Measurements from ENCODE around the gene MCM10. TPM values are rescaled to one million over a fixed set of nuclear protein-coding genes. Genes with fewer than 3 reads are reported as not detected.

Gene MCM10
- total RNA-seq, 4 donors from 2014 or later: 2.3 to 9.2 (median 4.0) TPM

DNA sequence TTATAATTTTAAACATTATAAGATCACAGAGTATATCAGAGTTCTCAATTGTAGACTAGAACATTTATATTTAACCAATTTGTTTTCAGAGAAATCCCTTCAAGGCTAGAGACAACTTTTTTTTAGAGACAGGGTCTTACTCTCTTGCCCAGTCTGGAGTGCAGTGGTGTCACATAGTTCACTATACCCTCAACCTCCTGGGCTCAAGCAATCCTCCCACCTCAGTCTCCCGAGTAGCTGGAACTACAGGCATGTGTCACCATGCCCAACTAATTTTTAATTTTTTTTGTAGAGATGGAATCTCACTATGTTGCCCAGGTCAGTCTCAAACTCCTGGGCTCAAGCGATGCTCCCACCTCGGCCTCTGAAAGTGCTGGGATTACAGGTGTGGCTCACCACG lies 57.5 kb downstream of the MCM10 start:
- Histone ChIP-seq H3K4me3 (no peak overlapping the region), H3K36me3 (no peaks in the 10 kb centered on the region), H3K27me3 (no peaks in the 10 kb centered on the region), H3K4me1 (peaks cover 0 to 5% (median 0%) of the 10 kb centered on the region in 3 donors), H3K9me3 (no peaks in the 10 kb centered on the region), H3K27ac (no peak overlapping the region)
- TF ChIP-seq, protein P1, sequence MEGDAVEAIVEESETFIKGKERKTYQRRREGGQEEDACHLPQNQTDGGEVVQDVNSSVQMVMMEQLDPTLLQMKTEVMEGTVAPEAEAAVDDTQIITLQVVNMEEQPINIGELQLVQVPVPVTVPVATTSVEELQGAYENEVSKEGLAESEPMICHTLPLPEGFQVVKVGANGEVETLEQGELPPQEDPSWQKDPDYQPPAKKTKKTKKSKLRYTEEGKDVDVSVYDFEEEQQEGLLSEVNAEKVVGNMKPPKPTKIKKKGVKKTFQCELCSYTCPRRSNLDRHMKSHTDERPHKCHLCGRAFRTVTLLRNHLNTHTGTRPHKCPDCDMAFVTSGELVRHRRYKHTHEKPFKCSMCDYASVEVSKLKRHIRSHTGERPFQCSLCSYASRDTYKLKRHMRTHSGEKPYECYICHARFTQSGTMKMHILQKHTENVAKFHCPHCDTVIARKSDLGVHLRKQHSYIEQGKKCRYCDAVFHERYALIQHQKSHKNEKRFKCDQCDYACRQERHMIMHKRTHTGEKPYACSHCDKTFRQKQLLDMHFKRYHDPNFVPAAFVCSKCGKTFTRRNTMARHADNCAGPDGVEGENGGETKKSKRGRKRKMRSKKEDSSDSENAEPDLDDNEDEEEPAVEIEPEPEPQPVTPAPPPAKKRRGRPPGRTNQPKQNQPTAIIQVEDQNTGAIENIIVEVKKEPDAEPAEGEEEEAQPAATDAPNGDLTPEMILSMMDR (IDR thresholded peaks at IDR 0.05): no peak
- TF ChIP-seq POLR2A (IDR thresholded peaks at IDR 0.05): no peak
- no peak for DNase-seq
- 88 to 94% methylated on average over 4 of the region's 4 CpGs for WGBS, 2 donors
- intact Hi-C loops (cut with DNase I): no loop called here

DNA sequence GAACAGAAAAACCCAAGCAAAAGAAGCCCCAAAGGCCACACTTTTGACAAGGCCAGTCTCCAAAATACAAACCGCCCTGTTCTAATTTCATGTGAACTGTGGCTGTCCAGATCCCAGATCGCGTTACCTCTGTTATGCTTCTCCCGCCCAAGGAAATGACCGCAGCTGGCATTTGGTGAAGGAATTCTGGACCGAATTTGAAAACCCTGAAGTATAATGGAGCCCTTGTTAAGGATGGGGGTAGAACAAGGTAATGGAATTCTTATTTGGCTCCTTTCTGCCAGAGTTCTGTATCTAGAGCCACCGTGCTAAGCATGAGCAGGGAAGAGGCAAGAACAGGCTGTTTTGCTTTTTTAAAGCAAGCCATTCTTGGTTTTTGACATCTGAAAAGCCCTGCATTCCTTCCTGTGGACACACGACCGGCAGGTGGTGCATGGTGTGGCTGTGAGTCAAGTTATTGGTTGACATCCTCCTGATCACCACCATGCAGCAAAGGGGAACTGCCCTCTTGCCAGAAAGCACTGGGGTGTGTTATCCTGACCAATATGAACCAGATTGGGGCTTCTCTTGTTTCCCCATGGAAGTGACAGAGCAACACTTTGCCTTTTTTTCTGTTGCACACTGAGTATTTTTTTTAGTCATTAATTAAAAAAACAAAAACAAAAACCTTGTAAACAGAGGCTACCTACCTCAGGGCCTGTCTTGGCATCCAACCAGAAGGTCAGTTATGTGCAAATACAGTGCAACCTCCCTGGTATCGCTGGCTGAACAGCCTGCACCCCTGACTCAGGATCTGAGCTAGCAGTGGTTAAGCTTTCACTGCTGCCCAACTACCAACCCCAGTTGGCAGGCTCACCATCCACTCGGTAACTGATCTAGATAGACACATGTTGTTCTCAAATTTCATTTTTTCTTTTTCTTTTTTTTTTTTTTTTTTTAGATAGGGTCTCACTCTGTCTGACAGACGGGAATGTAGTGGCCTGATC lies 58.6 kb downstream of the MCM10 start:
- H3K27ac ChIP-seq: no peak overlapping the region
- no peak for DNase-seq
- H3K9me3 ChIP-seq: no peaks in the 10 kb centered on the region
- no peak overlapping the region for H3K4me3 ChIP-seq
- H3K4me1 ChIP-seq: peaks cover 0 to 5% (median 0%) of the 10 kb centered on the region in 3 donors
- no peaks in the 10 kb centered on the region for H3K36me3 ChIP-seq
- WGBS, 2 donors: 68 to 75% methylated on average over 12 of the region's 12 CpGs
- H3K27me3 ChIP-seq: no peaks in the 10 kb centered on the region
- intact Hi-C loops (cut with DNase I): no loop called here
- TF ChIP-seq, protein P1 (IDR thresholded peaks at IDR 0.05): peak in 1 of 6 experiments; percentile 4
- no peak for TF ChIP-seq POLR2A (IDR thresholded peaks at IDR 0.05)

- H3K27ac ChIP-seq: no peak overlapping the region
- DNase-seq: no peak
- no peaks in the 10 kb centered on the region for H3K36me3 ChIP-seq
- WGBS, 2 donors: 43 to 62% methylated on average over 8 of the region's 8 CpGs
- H3K9me3 ChIP-seq: no peaks in the 10 kb centered on the region
- TF ChIP-seq POLR2A (IDR thresholded peaks at IDR 0.05): no peak
- TF ChIP-seq, protein P1 (IDR thresholded peaks at IDR 0.05): no peak
- intact Hi-C loops (cut with DNase I): no loop called here
- H3K27me3 ChIP-seq: no peaks in the 10 kb centered on the region
- H3K4me1 ChIP-seq: peaks cover 0 to 5% (median 0%) of the 10 kb centered on the region in 3 donors
- H3K4me3 ChIP-seq: no peak overlapping the region
Measured at GRCh38 chr10:13221572-13221971, 60.2 kb downstream of the MCM10 start.

- Histone ChIP-seq H3K27ac (no peak overlapping the region), H3K9me3 (no peaks in the 10 kb centered on the region), H3K4me1 (peaks cover 0 to 5% (median 0%) of the 10 kb centered on the region in 3 donors), H3K27me3 (no peaks in the 10 kb centered on the region), H3K36me3 (no peaks in the 10 kb centered on the region), H3K4me3 (no peak overlapping the region)
- TF ChIP-seq POLR2A (IDR thresholded peaks at IDR 0.05): no peak
- TF ChIP-seq, protein P1 (IDR thresholded peaks at IDR 0.05): no peak
- intact Hi-C loops (cut with DNase I): no loop called here
- no peak for DNase-seq
- 81 to 85% methylated on average over 3 to 5 of the region's 6 CpGs for WGBS, 2 donors
Measured at GRCh38 chr10:13222151-13222550, 60.8 kb downstream of the MCM10 start.

DNA sequence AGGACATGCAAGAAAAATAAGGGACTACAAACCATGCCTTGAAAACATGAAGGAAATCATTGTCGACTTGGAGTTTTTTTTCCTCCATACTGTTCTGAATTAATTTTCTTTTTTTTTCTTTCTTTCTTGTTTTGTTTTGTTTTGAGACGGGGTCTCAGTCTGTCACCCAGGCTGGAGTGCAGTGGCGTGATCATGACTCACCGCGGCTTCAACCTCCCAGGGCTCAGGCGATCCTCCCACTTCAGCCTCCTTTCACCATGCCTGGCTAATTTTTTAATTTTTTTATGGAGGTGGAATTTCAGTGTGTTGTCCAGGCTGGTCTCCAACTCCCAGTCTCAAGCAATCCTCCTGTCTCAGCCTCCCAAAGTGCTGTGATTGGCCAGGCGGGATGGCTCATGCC lies 61.2 kb downstream of the MCM10 start:
- Histone ChIP-seq H3K4me1 (peaks cover 0 to 5% (median 0%) of the 10 kb centered on the region in 3 donors), H3K9me3 (no peaks in the 10 kb centered on the region), H3K27me3 (no peaks in the 10 kb centered on the region), H3K27ac (no peak overlapping the region), H3K36me3 (no peaks in the 10 kb centered on the region), H3K4me3 (no peak overlapping the region)
- no peak for DNase-seq
- 89 to 90% methylated on average over 6 to 7 of the region's 7 CpGs for WGBS, 2 donors
- intact Hi-C loops (cut with DNase I): no loop called here
- no peak for TF ChIP-seq POLR2A (IDR thresholded peaks at IDR 0.05)
- TF ChIP-seq, protein P1 (IDR thresholded peaks at IDR 0.05): no peak
